SK-N-SH (cell line): ENCODE measurements around the gene SPIRE1. TPM values are rescaled to one million over a fixed set of nuclear protein-coding genes. Genes with fewer than 3 reads are reported as not detected.

Experiments
- CTCF ChIA-PET: fragments of 300-600, 350-600 bp; formaldehyde crosslinking; extraction: SDS; loops from one replicate; lab custom pipeline; 2021; lab: Yijun Ruan, JAX
- POLR2A ChIA-PET: fragments of 350-600 bp; sonication (Branson Sonifier 250); formaldehyde crosslinking; extraction: SDS; loops from one replicate; lab custom pipeline; 2020; ENCODE audit warnings: antibody characterized with exemption, inconsistent platforms; lab: Yijun Ruan, JAX
- DNase-seq: peaks from one replicate; pipeline ENCODE4 v3.0.0; 2012
- H2AFZ ChIP-seq: fragments of 200-600 bp; sonication (generic); 2 replicates; pipeline ENCODE4 v1.8.1; 2016; ENCODE audit warnings: antibody characterized with exemption, mild to moderate bottlenecking, low read depth
- H3F3A ChIP-seq: fragments of 200-600 bp; sonication (generic); replicated peaks from 2 replicates; pipeline ENCODE3; 2016; ENCODE audit warnings: antibody characterized with exemption, mild to moderate bottlenecking; ENCODE audit not compliant: insufficient read depth
- H3K27ac ChIP-seq, 2 experiments: fragments of 200-500 bp in 1 of 2; fragments of 200-600 bp in 1 of 2; sonication (Bioruptor generic) in 1 of 2; sonication (generic), shearing (Covaris generic) in 1 of 2; 2 replicates each; pipeline versions ENCODE4 v1.5.1 to v1.6.1; 2014 to 2016; ENCODE audit warnings: low read depth in 2 of 2, inconsistent platforms in 1 of 2, low read length in 1 of 2, mild to moderate bottlenecking in 1 of 2, mixed read lengths in 1 of 2
- H3K27me3 ChIP-seq: fragments of 200-600 bp; sonication (generic), shearing (Covaris generic); 2 replicates; pipeline ENCODE4 v1.6.1; 2016; ENCODE audit warnings: mixed run types; ENCODE audit not compliant: insufficient read depth
- H3K36me3 ChIP-seq, 2 experiments: fragments of 200-500 bp in 1 of 2; fragments of 200-600 bp in 1 of 2; sonication (Bioruptor generic) in 1 of 2; sonication (generic) in 1 of 2; replicated peaks in 1 of 2; 2 replicates each; pipeline versions ENCODE3 to v1.5.1; 2014 to 2016; ENCODE audit warnings: low read length in 1 of 2, mild to moderate bottlenecking in 1 of 2; ENCODE audit not compliant: insufficient read depth in 2 of 2, control insufficient read depth in 1 of 2
- H3K4me1 ChIP-seq, 2 experiments: fragments of 200-500 bp in 1 of 2; fragments of 200-600 bp in 1 of 2; sonication (Bioruptor generic) in 1 of 2; sonication (generic), shearing (Covaris generic) in 1 of 2; 2 replicates each; pipeline versions ENCODE4 v1.5.1 to v1.6.1; 2014 to 2016; ENCODE audit warnings: low read depth in 1 of 2, low read length in 1 of 2, mixed run types in 1 of 2; ENCODE audit not compliant: insufficient read depth in 2 of 2, control insufficient read depth in 1 of 2
- H3K4me2 ChIP-seq: fragments of 200-600 bp; sonication (generic), shearing (Covaris generic); 2 replicates; pipeline ENCODE4 v1.6.1; 2017; ENCODE audit warnings: mixed run types
- H3K4me3 ChIP-seq, 2 experiments: fragments of 200-500 bp in 1 of 2; fragments of 200-600 bp in 1 of 2; sonication (Bioruptor generic) in 1 of 2; sonication (generic), shearing (Covaris generic) in 1 of 2; 2 replicates each; pipeline versions ENCODE4 v1.5.1 to v1.8.1; 2014 to 2016; ENCODE audit warnings: low read depth in 2 of 2, inconsistent platforms in 1 of 2, low read length in 1 of 2, mild to moderate bottlenecking in 1 of 2, mixed read lengths in 1 of 2, moderate library complexity in 1 of 2
- H3K79me2 ChIP-seq: fragments of 200-600 bp; sonication (generic); 2 replicates; pipeline ENCODE4 v1.8.1; 2017; ENCODE audit warnings: mild to moderate bottlenecking; ENCODE audit not compliant: insufficient read depth
- H3K9ac ChIP-seq: fragments of 200-600 bp; sonication (generic); 2 replicates; pipeline ENCODE4 v1.6.1; 2017; ENCODE audit warnings: mixed run types
- H3K9me2 ChIP-seq: fragments of 200-600 bp; sonication (generic); 2 replicates; pipeline ENCODE4 v1.6.1; 2017; ENCODE audit warnings: mixed run types
- H3K9me3 ChIP-seq: fragments of 200-600 bp; sonication (generic); 2 replicates; pipeline ENCODE4 v1.6.1; 2017; ENCODE audit warnings: mixed run types, mild to moderate bottlenecking, moderate library complexity
- H4K20me1 ChIP-seq: fragments of 200-600 bp; sonication (generic); 2 replicates; pipeline ENCODE4 v1.6.1; 2017; ENCODE audit warnings: mild to moderate bottlenecking, mixed run types; ENCODE audit not compliant: insufficient read depth
- CHD2 ChIP-seq: fragments of 150-350 bp; IDR thresholded peaks from 2 replicates; pipeline ENCODE4 v1.6.1; 2018; ENCODE audit warnings: low read length; ENCODE audit not compliant: partially characterized antibody
- ELF1 ChIP-seq: IDR thresholded peaks from 2 replicates; pipeline ENCODE4 v1.4.0; 2012
- EP300 ChIP-seq, 2 experiments: IDR thresholded peaks; 2 replicates each; pipeline versions ENCODE4 v1.4.0 to v1.6.1; 2012; ENCODE audit warnings: borderline replicate concordance in 1 of 2, low read depth in 1 of 2, low read length in 1 of 2
- FOSL2 ChIP-seq: IDR thresholded peaks from 2 replicates; pipeline ENCODE4 v1.4.0; 2012; ENCODE audit warnings: low read depth, mild to moderate bottlenecking, moderate library complexity, borderline replicate concordance
- GATA2 ChIP-seq: sonication (generic); formaldehyde crosslinking; IDR thresholded peaks from 2 replicates; pipeline ENCODE4 v1.5.0; 2020; ENCODE audit warnings: mild to moderate bottlenecking, missing genetic modification reagents
- JUND ChIP-seq: IDR thresholded peaks from 2 replicates; pipeline ENCODE4 v1.4.0; 2012
- MEF2A ChIP-seq: IDR thresholded peaks from 2 replicates; pipeline ENCODE4 v1.4.0; 2012; ENCODE audit warnings: low read depth, borderline replicate concordance
- NFIC ChIP-seq: IDR thresholded peaks from 2 replicates; pipeline ENCODE4 v1.4.0; 2012; ENCODE audit warnings: borderline replicate concordance
- POLR2AphosphoS5 ChIP-seq: IDR thresholded peaks from 2 replicates; pipeline ENCODE4 v1.6.1; 2012; ENCODE audit warnings: low read depth, low read length
- RAD21 ChIP-seq: IDR thresholded peaks from 2 replicates; pipeline ENCODE4 v1.6.1; 2012; ENCODE audit warnings: mild to moderate bottlenecking, low read length
- RCOR1 ChIP-seq: fragments of 150-350 bp; IDR thresholded peaks from 2 replicates; pipeline ENCODE4 v1.6.1; 2017; ENCODE audit warnings: antibody characterized with exemption, low read length
- SIN3A ChIP-seq: IDR thresholded peaks from 2 replicates; pipeline ENCODE4 v1.6.1; 2012; ENCODE audit warnings: low read depth, mild to moderate bottlenecking, low read length, moderate library complexity, borderline replicate concordance
- SMC3 ChIP-seq: IDR thresholded peaks from 2 replicates; pipeline ENCODE4 v1.6.1; 2012; ENCODE audit warnings: low read depth, low read length, improper control_type of control experiment
- TAF1 ChIP-seq: IDR thresholded peaks from 2 replicates; pipeline ENCODE4 v1.6.1; 2012; ENCODE audit warnings: low read depth, mild to moderate bottlenecking, low read length, moderate library complexity, borderline replicate concordance
- YY1 ChIP-seq: IDR thresholded peaks from 2 replicates; pipeline ENCODE4 v1.4.0; 2012; ENCODE audit warnings: low read depth, mild to moderate bottlenecking
- WGBS: methylation state at CpG from one replicate; pipeline ENCODE4 v1.1.6; 2017; ENCODE audit warnings: low lambda C conversion rate; 5-methylcytosine and 5-hydroxymethylcytosine counted together
- polyA plus RNA-seq, 3 experiments: library from polyadenylated mRNA; depleted of rRNA; stranded (reverse); fragments of >200 nt; gene quantifications; 2 replicates each; pipeline ENCODE4 v1.2.3, GENCODE V29; 2012
- TF ChIP-seq, protein P1 (sequence below): IDR thresholded peaks from 2 replicates; pipeline ENCODE4 v1.4.0; 2012; ENCODE audit warnings: low read depth, borderline replicate concordance
- TF ChIP-seq, protein P2 (sequence below): IDR thresholded peaks from 2 replicates; pipeline ENCODE4 v1.4.0; 2012; ENCODE audit warnings: low read depth
- TF ChIP-seq, protein P3 (sequence below): fragments of 150-350 bp; IDR thresholded peaks from 2 replicates; pipeline ENCODE4 v1.6.1; 2017; ENCODE audit warnings: antibody characterized with exemption, low read length, low read depth, borderline replicate concordance
- TF ChIP-seq, protein P4 (sequence below): IDR thresholded peaks from 2 replicates; pipeline ENCODE4 v1.6.1; 2012; ENCODE audit warnings: mild to moderate bottlenecking, low read depth, low read length, moderate library complexity
- TF ChIP-seq, protein P5 (sequence below): fragments of 150-350 bp; IDR thresholded peaks from 2 replicates; pipeline ENCODE4 v1.6.1; 2016; ENCODE audit warnings: mild to moderate bottlenecking, low read depth, low read length

Gene SPIRE1
- polyA plus RNA-seq, 1 of the 3 experiments (the other 2 are of a cell fraction): 6.7 TPM

DNA sequence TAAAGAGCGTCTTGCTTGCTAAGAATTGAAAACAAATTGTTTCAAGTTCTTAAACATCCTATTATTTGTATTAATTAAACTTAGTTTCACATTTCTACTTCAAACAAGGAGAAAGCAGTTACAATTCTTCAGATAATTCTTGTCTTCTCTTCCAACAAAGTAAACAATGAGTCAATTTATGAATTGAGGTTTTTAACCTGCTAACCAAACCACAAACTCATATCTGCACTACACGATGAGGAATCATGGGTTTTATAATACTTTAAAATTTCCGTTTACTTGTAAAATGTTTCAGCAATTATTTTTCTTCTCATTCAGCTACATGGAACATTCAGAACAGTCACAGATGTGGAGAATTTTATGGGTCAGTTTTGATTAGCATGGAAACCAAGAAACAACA lies 114.2 kb downstream of the SPIRE1 start:
- Histone ChIP-seq H3K79me2 (peaks cover 20% of the 10 kb centered on the region; the same call in 1 of the 2 replicates), H3K9ac (no peak overlapping the region), H3K9me3 (peaks cover 4% of the 10 kb centered on the region), H3K36me3 (peaks cover 0 to 30% of the 10 kb centered on the region in 2 experiments), H3K4me1 (no peaks in the 10 kb centered on the region), H3K9me2 (no peaks in the 10 kb centered on the region), H3F3A (no peaks in the 10 kb centered on the region), H3K27me3 (no peaks in the 10 kb centered on the region), H2AFZ (no peak overlapping the region), H3K4me3 (no peak overlapping the region), H3K27ac (no peak overlapping the region), H3K4me2 (no peak overlapping the region)
- WGBS: 84% methylated on average over 3 of the region's 3 CpGs
- CTCF ChIA-PET: no interaction called here
- no peak for DNase-seq
- POLR2A ChIA-PET: no interaction called here
- TF ChIP-seq MEF2A (no peak), SMC3 (no peak), EP300 (IDR thresholded peaks at IDR 0.05; ENCODE audit: borderline replicate concordance in 1 of 2, low read depth in 1 of 2, low read length in 1 of 2) (no peak), TAF1 (no peak), JUND (no peak), YY1 (no peak), POLR2AphosphoS5 (no peak), RAD21 (no peak), GATA2 (CRISPR knock-in tag) (no peak), FOSL2 (no peak), RCOR1 (no peak), SIN3A (no peak), ELF1 (no peak), NFIC (no peak), CHD2 (no peak)
- TF ChIP-seq, protein P1, sequence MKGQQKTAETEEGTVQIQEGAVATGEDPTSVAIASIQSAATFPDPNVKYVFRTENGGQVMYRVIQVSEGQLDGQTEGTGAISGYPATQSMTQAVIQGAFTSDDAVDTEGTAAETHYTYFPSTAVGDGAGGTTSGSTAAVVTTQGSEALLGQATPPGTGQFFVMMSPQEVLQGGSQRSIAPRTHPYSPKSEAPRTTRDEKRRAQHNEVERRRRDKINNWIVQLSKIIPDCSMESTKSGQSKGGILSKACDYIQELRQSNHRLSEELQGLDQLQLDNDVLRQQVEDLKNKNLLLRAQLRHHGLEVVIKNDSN: no peak
- TF ChIP-seq, protein P2, sequence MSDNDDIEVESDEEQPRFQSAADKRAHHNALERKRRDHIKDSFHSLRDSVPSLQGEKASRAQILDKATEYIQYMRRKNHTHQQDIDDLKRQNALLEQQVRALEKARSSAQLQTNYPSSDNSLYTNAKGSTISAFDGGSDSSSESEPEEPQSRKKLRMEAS: no peak
- TF ChIP-seq, protein P3, sequence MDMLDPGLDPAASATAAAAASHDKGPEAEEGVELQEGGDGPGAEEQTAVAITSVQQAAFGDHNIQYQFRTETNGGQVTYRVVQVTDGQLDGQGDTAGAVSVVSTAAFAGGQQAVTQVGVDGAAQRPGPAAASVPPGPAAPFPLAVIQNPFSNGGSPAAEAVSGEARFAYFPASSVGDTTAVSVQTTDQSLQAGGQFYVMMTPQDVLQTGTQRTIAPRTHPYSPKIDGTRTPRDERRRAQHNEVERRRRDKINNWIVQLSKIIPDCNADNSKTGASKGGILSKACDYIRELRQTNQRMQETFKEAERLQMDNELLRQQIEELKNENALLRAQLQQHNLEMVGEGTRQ: no peak
- TF ChIP-seq, protein P4, sequence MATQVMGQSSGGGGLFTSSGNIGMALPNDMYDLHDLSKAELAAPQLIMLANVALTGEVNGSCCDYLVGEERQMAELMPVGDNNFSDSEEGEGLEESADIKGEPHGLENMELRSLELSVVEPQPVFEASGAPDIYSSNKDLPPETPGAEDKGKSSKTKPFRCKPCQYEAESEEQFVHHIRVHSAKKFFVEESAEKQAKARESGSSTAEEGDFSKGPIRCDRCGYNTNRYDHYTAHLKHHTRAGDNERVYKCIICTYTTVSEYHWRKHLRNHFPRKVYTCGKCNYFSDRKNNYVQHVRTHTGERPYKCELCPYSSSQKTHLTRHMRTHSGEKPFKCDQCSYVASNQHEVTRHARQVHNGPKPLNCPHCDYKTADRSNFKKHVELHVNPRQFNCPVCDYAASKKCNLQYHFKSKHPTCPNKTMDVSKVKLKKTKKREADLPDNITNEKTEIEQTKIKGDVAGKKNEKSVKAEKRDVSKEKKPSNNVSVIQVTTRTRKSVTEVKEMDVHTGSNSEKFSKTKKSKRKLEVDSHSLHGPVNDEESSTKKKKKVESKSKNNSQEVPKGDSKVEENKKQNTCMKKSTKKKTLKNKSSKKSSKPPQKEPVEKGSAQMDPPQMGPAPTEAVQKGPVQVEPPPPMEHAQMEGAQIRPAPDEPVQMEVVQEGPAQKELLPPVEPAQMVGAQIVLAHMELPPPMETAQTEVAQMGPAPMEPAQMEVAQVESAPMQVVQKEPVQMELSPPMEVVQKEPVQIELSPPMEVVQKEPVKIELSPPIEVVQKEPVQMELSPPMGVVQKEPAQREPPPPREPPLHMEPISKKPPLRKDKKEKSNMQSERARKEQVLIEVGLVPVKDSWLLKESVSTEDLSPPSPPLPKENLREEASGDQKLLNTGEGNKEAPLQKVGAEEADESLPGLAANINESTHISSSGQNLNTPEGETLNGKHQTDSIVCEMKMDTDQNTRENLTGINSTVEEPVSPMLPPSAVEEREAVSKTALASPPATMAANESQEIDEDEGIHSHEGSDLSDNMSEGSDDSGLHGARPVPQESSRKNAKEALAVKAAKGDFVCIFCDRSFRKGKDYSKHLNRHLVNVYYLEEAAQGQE: no peak
- TF ChIP-seq, protein P5, sequence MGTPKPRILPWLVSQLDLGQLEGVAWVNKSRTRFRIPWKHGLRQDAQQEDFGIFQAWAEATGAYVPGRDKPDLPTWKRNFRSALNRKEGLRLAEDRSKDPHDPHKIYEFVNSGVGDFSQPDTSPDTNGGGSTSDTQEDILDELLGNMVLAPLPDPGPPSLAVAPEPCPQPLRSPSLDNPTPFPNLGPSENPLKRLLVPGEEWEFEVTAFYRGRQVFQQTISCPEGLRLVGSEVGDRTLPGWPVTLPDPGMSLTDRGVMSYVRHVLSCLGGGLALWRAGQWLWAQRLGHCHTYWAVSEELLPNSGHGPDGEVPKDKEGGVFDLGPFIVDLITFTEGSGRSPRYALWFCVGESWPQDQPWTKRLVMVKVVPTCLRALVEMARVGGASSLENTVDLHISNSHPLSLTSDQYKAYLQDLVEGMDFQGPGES: no peak
- TF ChIP-seq, all 33 proteins: peak for 0
- H4K20me1 ChIP-seq: no peaks in the 10 kb centered on the region
